Measurements from ENCODE around the gene ARPC1A.
A peak's percentile ranks its signal among the peaks of the same experiment; 100 is the strongest.
"Not testable (repeated sequence)": the region's sequence is repeated elsewhere in the genome, so short reads cannot be mapped to it uniquely, and the experiment has no call there.

ARPC1A gene

GRCh38 chr7:99371376-99371920 lies 45.8 kb downstream of the ARPC1A start:
- DNase-seq (ENCODE audit: low spot score): no peak

DNA sequence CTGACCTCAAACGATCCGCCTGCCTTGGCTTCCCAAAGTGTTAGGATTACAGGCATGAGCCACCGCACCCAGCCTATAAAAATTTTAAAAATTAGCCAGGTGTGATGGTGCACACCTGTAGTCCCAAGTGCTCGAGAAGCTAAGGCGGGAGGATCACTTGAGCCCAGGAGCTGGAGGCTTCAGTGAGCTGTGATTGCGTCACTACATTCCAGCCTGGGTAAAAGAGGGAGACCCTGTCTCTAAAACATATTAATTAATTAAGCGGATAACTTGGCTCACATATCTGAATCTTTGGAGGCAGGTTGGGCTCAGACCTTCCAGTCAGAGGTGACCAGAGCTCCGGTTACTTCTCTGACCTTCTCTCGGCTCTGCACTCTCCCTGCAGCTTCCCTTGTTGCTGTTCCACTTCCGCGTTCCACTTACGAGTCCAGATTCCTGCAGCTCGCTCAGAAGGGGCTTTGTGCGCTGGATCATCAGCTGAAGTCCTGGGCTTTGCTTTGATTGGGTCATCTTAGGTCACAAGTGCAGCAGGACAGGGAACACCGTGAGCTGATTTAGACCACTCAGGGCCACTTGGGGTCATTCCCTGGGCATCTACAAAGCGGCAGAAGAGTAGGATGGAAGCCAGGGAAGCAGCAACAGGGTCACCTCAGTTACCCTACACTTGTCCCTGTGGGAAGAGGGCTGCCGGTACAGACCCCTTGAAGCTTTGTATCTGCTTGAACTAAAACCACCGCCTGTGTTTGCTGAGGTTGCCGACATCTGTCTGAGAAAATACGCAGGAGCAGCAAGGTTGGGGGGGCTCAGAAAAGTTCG lies 46.8 kb downstream of the ARPC1A start:
- peak; percentile 62 for DNase-seq (ENCODE audit: low spot score)

DNA sequence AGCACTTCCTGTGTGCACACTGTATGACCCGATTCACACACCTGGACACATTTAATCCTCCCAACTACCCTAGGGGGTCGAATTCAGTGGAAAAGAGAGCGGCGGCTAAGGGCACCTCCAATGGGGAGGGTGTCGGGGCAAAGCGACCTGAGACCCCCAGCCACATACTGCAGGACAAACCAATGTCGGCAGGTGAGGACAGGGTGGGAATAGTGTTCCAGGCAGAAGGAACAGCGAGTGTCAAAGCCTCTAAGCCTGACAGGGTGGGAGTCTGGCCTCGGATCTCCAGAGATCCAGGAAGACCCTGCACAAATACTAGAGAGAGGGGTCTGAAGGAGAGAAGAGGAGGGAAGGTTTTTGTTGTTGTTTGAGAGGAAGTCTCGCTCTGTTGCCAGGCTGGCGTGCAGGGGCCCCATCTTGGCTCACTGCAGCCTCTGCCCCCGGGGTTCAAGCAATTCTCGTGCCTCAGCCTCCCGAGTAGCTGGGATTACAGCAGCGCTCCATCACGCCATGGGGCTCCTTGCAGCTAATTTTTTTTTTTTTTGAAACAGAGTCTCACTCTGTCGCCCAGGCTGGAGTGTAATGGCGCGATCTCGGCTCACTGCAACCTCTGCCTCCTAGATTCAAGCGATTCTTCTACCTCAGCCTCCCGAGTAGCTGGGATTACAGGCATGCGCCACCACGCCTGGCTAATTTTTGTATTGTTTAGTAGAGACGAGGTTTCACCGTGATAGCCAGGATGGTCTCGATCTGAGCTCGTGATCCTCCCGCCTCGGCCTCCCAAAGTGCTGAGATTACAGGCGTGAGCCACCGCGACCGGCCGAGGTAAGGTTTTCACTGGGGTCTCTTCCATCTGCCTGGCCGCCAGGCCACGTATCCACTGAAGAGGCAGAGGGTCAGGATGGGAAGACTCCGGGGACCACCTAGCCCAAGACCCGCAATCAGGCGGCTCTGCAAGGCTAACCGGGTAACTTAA lies 47.7 kb downstream of the ARPC1A start:
- no peak for DNase-seq (ENCODE audit: low spot score)

DNA sequence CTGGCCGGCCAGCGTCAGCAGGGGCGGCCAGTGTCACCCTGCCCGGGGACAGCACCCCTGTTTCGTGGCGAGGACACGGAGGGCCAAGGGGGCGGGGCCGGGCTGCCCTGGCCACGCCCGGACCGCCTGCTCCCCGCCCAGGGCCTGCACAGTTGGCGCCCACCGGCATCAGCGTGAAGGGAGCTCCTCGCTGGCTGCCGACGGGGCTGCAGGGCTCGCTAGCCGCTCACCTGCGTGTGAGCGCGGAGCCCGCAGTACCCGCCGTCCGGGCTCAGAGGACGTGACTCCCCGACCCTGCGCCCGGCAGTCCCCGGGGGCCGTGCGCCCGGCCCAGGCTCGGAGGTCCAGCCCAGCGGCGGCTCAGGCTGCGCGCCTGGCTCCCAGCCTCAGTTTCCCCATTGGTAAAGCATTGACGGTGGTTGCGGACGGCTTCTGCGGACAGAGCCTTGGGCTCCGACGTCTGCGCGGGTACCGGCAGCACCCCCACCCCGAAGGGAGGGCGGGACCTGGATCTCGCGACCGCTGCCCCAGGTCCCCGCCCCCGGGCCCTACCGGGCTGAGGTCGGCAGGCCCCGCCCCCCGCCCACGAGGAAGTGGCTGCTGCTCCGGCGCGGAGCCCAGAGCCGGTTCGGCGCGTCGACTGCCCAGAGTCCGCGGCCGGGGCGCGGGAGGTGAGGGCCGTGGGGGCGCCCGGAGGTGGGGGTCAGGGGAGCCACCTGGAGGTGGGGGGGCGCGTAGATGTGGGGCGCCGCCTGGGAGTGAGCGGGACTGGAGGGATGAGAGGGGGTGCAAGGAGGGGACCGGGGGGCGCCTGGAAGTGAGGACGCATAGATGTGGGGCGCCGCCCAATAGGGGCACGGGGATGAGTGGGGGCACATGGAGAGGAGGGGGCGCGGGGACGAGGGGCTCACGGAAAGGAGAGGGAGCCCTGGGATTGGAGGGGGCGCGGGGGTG lies 48.7 kb downstream of the ARPC1A start, which contains the start of gene ARPC1B:
ARPC1B (plus strand) TSS at position 620 of the 954 bp plus-strand sequence. CDS start 10,985 bp downstream, outside the sequence.
- DNase-seq (ENCODE audit: low spot score): peak; percentile 94

DNA sequence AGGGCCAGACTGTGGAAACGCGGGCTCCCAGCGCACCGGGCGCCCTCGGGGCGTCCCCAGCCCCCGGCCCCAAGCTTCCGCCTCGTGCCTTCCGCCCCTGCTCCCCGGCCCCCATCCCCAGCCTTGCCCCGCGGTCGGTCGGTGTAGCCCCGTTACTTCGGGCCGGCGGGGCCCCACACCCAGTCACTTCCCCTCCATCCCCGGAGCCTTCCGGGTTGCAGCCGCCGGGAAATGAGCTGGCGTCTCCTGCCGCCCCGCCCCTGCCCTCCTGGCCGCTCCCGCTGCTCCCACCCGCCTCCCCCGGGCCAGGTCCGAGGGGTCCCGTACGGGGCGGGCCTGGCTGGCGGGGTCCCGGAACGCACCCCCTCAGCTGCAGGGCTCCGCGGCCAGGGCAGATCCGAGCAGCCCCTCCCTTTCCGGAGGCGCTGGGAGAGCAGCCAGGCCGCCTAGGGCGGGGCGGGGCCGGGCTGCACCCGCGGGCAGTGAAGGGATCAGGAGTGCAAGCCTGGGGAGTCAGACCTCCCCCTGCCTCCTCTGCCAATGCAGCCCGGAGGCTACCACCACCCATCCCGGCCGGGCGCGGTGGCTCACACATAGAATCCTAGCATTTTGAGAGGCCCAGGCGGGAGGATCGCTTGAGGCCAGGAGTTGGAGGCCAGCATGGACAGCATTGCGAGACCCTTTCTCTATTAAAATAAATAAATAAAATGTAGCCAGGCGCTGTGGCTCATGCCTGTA lies 49.5 kb downstream of the ARPC1A start:
- DNase-seq (ENCODE audit: low spot score): peak; percentile 90

- peak; percentile 92 for DNase-seq (ENCODE audit: low spot score)
Measured at GRCh38 chr7:99379043-99379577, 53.4 kb downstream of the ARPC1A start.

DNA sequence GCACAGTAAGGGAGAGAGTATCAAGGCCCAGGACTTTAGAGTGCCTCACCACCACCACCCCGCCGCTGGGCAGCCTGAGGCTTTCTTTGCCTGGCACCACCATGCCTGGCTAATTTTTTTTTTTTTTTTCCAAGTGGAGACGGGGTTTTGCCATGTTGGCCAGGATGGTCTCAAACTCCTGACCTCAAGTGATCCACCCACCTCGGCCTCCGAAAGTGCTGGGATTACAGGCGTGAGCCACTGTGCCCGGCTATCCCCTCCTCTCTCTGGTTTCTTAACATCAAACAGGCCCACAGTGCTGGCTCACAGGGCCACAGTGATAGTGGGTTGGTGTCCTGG lies 54.0 kb downstream of the ARPC1A start:
- DNase-seq (ENCODE audit: low spot score): not testable (repeated sequence)

DNA sequence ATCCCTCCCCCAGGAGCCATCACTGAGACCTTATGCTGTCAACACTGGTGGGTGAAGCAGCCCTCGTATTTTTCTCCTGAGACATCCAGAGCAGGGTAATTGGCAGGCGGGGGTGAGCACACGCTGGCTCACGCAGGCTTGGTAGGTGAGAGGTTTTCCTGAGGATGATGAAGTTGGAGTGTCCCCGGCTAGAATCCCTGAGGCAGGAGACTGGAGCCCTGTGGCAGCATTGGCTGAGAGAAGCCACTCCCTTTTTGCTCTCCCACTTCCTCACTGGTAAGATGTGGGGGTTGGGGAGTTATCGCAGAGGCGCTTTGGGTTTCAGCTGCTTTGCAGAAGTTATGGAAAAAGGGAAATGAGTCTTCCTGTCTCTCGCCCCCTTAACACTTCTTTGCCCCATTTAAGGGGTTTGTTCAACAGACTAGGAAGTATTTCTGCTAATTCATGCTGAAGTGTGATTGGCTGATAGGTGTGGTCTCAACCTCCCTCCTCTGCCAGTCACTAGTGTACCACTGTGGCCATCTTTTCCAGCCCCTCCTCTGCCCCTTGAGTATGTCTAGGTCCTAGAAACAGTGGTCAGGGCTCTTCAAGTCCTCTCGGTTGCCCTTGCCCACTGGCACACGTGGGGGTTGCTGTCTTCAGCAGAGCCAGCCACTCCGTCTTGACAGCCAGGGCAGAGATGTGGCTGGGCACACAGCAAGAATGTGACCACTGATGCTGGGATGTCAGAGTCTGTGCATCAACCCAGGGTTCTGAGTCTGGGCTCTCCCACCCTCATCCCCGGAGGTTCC lies 54.5 kb downstream of the ARPC1A start:
- peak; percentile 47 for DNase-seq (ENCODE audit: low spot score)

DNA sequence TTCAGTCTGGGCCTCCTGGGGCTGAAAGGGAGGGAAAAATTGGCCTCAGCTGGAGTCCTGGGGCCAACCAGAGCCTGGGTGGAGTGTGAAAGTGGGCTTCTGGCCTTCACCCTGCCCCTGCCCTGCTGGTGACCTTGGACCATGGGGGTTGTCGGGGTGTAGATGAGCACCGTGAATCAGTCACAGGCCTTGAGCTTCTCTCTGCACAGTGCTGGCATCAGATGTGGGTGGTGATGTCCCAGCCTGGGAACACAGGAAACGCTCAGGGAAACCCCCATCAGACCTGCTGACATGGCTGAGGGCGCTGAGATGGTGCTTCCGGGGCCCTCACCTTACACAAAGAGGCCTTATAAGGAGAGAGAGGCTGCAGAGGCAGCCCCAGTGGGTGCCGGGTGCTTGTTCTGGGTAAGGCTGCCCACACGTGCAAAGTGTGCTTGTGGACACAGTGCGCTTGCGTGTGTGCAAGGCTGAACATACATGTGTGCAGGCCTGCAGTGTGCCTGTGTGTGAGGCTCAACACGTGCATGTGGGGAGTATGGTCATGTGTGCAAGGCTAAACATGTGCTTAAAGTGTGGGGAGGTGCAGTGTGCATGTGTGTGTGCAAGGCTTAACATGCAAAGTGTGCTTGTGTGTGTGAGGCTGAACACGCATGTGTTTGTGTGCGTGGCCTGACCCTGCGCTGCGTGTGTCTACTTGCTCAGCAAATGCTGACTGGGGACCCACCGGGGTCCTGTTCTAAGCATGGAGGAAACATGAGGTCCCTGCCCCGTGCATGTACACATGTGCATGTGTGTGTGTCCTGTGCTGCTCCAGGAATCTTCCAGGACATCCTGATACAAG lies 55.3 kb downstream of the ARPC1A start:
- no peak for DNase-seq (ENCODE audit: low spot score)

DNA sequence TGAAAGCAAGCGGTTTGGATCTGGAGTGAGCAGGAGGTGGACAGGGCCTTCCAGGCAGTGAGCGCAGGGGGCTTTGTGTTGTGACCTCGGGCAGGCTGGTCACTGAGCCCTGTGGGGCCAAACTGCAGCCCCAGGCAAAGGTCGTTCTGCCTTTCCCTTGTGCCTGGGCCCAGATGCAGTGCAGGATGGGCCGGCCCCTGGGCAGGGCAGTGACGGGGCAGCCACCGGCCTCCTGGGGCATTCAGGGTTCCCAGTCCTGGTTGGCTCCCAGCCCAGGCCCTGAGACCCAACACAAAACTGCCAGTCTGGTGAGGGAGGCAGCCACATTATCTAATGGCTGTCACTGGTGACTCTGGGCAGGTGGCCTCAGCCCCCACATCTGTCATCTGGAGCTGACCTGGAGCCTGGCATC lies 56.0 kb downstream of the ARPC1A start:
- no peak for DNase-seq (ENCODE audit: low spot score)

DNA sequence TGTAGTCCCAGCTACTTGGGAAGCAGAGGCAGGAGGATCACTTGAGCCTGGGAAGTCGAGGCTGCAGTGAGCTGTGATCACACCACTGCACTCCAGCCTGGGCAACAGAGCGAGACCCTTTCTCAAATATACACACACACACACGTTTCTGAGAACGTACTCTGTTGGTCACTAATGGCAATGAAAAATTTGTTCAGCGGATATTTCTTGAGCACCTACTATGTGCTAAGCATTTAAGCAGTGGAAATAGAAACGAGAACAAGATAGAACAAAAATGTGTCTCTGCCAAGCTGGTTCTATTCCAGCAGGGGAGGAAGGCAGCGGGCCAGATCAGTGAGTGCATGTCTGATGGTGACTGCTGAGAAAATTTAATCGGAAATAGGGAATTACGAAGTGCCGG lies 57.5 kb downstream of the ARPC1A start:
- DNase-seq (ENCODE audit: low spot score): no peak

GRCh38 chr7:99383791-99384370 lies 58.2 kb downstream of the ARPC1A start:
- no peak for DNase-seq (ENCODE audit: low spot score)

GRCh38 chr7:99384523-99384922 lies 58.8 kb downstream of the ARPC1A start:
- DNase-seq (ENCODE audit: low spot score): no peak

- DNase-seq (ENCODE audit: low spot score): no peak
Measured at GRCh38 chr7:99385564-99385963, 59.9 kb downstream of the ARPC1A start.

DNA sequence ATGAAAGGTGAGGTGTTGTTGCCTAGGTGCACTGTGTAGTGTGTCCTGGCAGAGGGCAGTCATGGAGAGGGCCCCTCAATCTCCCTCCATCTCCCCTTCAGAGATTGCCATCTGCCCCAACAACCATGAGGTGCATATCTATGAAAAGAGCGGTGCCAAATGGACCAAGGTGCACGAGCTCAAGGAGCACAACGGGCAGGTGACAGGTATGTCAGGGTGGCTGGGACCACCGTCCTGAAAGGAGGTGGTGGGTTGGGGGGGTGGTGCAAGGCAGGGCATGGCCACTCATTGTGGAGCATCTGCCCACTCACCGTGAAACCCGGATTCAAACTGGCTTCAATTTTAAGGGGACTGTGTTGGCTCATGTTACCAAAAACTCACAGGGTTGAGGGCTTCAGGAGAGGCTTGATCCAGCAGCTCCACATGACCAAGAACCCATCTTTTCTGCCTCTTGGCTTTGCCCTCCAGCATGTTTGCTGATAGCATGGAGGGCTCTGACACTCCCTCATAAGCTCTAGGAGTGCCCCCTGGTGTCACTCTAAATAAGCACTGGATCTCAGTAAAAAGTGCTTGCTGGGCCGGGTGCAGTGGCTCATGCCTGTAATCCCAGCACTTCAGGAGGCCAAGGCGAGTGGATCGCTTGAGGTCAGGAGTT lies 61.0 kb downstream of the ARPC1A start:
- peak; percentile 36 for DNase-seq (ENCODE audit: low spot score)

DNA sequence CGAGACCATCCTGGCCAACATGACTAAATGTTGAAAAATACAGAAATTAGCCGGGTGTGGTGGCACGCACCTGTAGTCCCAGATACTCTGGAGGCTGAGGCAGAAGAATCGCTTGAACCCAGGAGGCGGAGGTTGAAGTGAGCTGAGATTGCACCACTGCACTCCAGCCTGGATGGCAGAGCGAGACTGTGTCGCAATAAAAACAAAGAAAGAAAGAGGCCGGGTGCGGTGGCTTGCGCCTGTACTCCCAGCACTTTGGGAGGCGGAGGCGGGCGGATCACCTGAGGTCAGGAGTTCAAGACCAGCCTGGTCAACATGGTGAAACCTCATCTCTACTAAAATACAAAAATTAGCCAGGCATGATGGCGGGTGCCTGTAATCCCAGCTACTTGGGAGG lies 61.5 kb downstream of the ARPC1A start:
- DNase-seq (ENCODE audit: low spot score): not testable (repeated sequence)

- no peak for DNase-seq (ENCODE audit: low spot score)
Measured at GRCh38 chr7:99387912-99388311, 62.2 kb downstream of the ARPC1A start.

GRCh38 chr7:99389772-99390171 lies 64.1 kb downstream of the ARPC1A start:
- no peak for DNase-seq (ENCODE audit: low spot score)

Data from AG08395 (cell line).